ENCODE data around the gene AQP12B.
"Not testable (repeated sequence)": the region's sequence is repeated elsewhere in the genome, so short reads cannot be mapped to it uniquely, and the experiment has no call there.

Gene AQP12B

GRCh38 chr2:240682431-240683224 lies at the start of gene AQP12B:
Gene AQP12B, minus strand, starts transcription at chr2:240682885. Its CDS starts 48 bp downstream, at chr2:240682837.
- not testable (repeated sequence) for DNase-seq

- DNase-seq = no peak
Observed at GRCh38 chr2:240732184-240732583, 49.5 kb upstream of the AQP12B start.

- no peak for DNase-seq
Observed at GRCh38 chr2:240731178-240731545, 48.5 kb upstream of the AQP12B start.

GRCh38 chr2:240730501-240731177 lies 48.0 kb upstream of the AQP12B start:
- no peak for DNase-seq

- DNase-seq = no peak
Observed at GRCh38 chr2:240728827-240729226, 46.1 kb upstream of the AQP12B start.

- no peak for DNase-seq
Observed at GRCh38 chr2:240728361-240728760, 45.7 kb upstream of the AQP12B start.

GRCh38 chr2:240727913-240728312 lies 45.2 kb upstream of the AQP12B start:
- DNase-seq = no peak

GRCh38 chr2:240727439-240727838 lies 44.8 kb upstream of the AQP12B start:
- DNase-seq = no peak

- DNase-seq = no peak
Observed at GRCh38 chr2:240726876-240727275, 44.2 kb upstream of the AQP12B start.

- no peak for DNase-seq
Observed at GRCh38 chr2:240725671-240726070, 43.0 kb upstream of the AQP12B start.

- DNase-seq = no peak
Observed at GRCh38 chr2:240725266-240725665, 42.6 kb upstream of the AQP12B start.

GRCh38 chr2:240724431-240724830 lies 41.7 kb upstream of the AQP12B start:
- DNase-seq = no peak

- no peak for DNase-seq
Observed at GRCh38 chr2:240723851-240724250, 41.2 kb upstream of the AQP12B start.

GRCh38 chr2:240722796-240723735 lies 40.4 kb upstream of the AQP12B start:
- DNase-seq = no peak

GRCh38 chr2:240722376-240722775 lies 39.7 kb upstream of the AQP12B start:
- DNase-seq = no peak

GRCh38 chr2:240721596-240722180 lies 39.0 kb upstream of the AQP12B start:
- DNase-seq = no peak

GRCh38 chr2:240720686-240721595 lies 38.3 kb upstream of the AQP12B start:
- DNase-seq = no peak

GRCh38 chr2:240719676-240720545 lies 37.2 kb upstream of the AQP12B start:
- DNase-seq = no peak

- DNase-seq = no peak
Observed at GRCh38 chr2:240718896-240719490, 36.3 kb upstream of the AQP12B start.

Data from activated CD4-positive, alpha-beta T cell treated with anti-CD3 and anti-CD28 coated beads for 48 hours (primary cell).